Heart left ventricle (tissue), 13 donors: ENCODE measurements around the gene COX4I1.

Source experiments
- CTCF ChIP-seq, 12 donors: fragments of 200-600 bp; sonication (generic) in 4 of 12; IDR thresholded peaks; one replicate each; pipeline versions ENCODE4 v1.5.0 to v1.8.0; 2018 to 2022; ENCODE audit warnings: antibody characterized with exemption in 12 of 12, mild to moderate bottlenecking in 5 of 12
- POLR2A ChIP-seq, 2 donors: fragments of 450-650 bp; IDR thresholded peaks; one replicate each; pipeline ENCODE4 v1.6.1; 2017; ENCODE audit warnings: antibody characterized with exemption in 2 of 2, mild to moderate bottlenecking in 2 of 2, moderate library complexity in 2 of 2
- donor health status: ischemic (EF 13 %, LVEDD 7.1; RV severe dilation, severe dysfunction).
- donor health status: DM: no; HTN: yes; CAD: no.
- donor health status: DM: no; HTN: no; CAD: no.
- donor health status: ischemic (EF 25% LVEDD 6.9; RV normal size, moderate dysfunction).
- donor health status: ischemic (EF 25% LVEDD 5.7; RV mildly dilated, moderate dysfunction).
- donor health status: ischemic (EF 35%, LVEDD 5.7; RV mildly dilated, moderate dysfunction).
- donor health status: nonischemic (EF 11% LVEDD 7.7; RV severe dilation, severe dysfunction).
- donor health status: DM: yes; HTN: yes; CAD: no.
- donor health status: PGD.
- donor health status: ischemic (EF 29% LVEDD 5.4; RV normal size, mild dysfunction).
- donor health status: nonischemic (EF 23%, LVEDD 6.1; RV moderate dilation, normal function).

DNA sequence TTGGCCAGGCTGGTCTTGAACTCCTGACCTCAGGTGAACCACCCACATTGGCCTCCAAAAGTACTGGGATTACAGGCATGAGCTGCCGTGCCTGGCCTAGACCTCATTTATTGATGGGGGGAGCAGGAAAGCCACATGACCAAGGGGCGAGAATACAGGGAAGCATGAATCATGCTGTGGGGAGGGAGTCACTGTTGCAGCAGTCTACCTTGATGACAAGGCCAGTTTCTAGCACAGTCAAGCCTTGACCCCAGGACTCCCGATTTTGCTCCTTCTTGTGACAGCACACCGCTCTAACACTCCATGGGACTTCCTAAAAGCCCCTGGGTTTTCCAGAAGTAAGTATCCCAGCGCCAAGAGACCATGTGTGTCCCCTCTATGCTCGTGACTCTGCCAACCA, 56.6 kb downstream of the COX4I1 start:
- TF ChIP-seq CTCF (IDR thresholded peaks at IDR 0.05), result no peak
- no peak for TF ChIP-seq POLR2A (IDR thresholded peaks at IDR 0.05)
